22Rv1 (cell line): ENCODE data around the gene EPHB1.

ENCODE experiments used
- ZFX ChIP-seq: fragments of 450-650 bp; IDR thresholded peaks from 2 replicates; pipeline ENCODE4 v1.6.1; 2017; ENCODE audit warnings: antibody characterized with exemption, borderline replicate concordance
- TF ChIP-seq, protein P1 (sequence below): fragments of 450-650 bp; IDR thresholded peaks from 2 replicates; pipeline ENCODE4 v1.5.1; 2017; ENCODE audit warnings: mild to moderate bottlenecking

GRCh38 chr3:134993011-134993410, 198.0 kb downstream of the EPHB1 start:
- TF ChIP-seq, protein P1, sequence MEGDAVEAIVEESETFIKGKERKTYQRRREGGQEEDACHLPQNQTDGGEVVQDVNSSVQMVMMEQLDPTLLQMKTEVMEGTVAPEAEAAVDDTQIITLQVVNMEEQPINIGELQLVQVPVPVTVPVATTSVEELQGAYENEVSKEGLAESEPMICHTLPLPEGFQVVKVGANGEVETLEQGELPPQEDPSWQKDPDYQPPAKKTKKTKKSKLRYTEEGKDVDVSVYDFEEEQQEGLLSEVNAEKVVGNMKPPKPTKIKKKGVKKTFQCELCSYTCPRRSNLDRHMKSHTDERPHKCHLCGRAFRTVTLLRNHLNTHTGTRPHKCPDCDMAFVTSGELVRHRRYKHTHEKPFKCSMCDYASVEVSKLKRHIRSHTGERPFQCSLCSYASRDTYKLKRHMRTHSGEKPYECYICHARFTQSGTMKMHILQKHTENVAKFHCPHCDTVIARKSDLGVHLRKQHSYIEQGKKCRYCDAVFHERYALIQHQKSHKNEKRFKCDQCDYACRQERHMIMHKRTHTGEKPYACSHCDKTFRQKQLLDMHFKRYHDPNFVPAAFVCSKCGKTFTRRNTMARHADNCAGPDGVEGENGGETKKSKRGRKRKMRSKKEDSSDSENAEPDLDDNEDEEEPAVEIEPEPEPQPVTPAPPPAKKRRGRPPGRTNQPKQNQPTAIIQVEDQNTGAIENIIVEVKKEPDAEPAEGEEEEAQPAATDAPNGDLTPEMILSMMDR = no peak
- TF ChIP-seq ZFX = no peak
